Kidney (tissue), 14 donors: Measurements from ENCODE around the gene SLC23A1. TPM values are rescaled to one million over a fixed set of nuclear protein-coding genes. Genes with fewer than 3 reads are reported as not detected.

ENCODE experiments used
- DNase-seq, 5 donors: peaks; one replicate each; pipeline ENCODE4 v3.0.0-alpha.2; 2013 to 2020
- FAIRE-seq: peaks from 2 replicates; lab custom pipeline; 2012; peaks lifted over from hg19 to GRCh38; lab: Jason Lieb, UNC
- H3K27ac ChIP-seq, 2 donors: one replicate each; pipeline ENCODE4 v1.7.0; 2013; ENCODE audit warnings: low read depth in 2 of 2, low read length in 2 of 2, inconsistent platforms in 1 of 2
- H3K27me3 ChIP-seq: one replicate; pipeline ENCODE4 v1.7.1; 2013; ENCODE audit warnings: low read length, inconsistent platforms; ENCODE audit not compliant: control insufficient read depth, insufficient read depth
- H3K36me3 ChIP-seq, 3 donors: one replicate each; pipeline versions ENCODE4 v1.7.0 to v1.7.1; 2013; ENCODE audit warnings: low read length in 3 of 3, control low read depth in 1 of 3, inconsistent platforms in 1 of 3; ENCODE audit not compliant: insufficient read depth in 3 of 3, control insufficient read depth in 2 of 3
- H3K4me1 ChIP-seq, 3 donors: one replicate each; pipeline versions ENCODE4 v1.7.0 to v1.7.1; 2013; ENCODE audit warnings: low read length in 3 of 3, inconsistent platforms in 1 of 3, low read depth in 1 of 3; ENCODE audit not compliant: control insufficient read depth in 2 of 3, insufficient read depth in 2 of 3
- H3K4me3 ChIP-seq, 3 donors: one replicate each; pipeline versions ENCODE4 v1.7.0 to v1.8.1; 2013; ENCODE audit warnings: low read length in 3 of 3, control low read depth in 1 of 3, inconsistent platforms in 1 of 3
- H3K9ac ChIP-seq, 3 donors: one replicate each; pipeline versions ENCODE4 v1.7.0 to v1.7.1; 2013; ENCODE audit warnings: low read length in 3 of 3, control low read depth in 1 of 3, inconsistent platforms in 1 of 3
- H3K9me3 ChIP-seq, 3 donors: one replicate each; pipeline versions ENCODE4 v1.7.0 to v1.7.1; 2013; ENCODE audit warnings: low read length in 3 of 3, control low read depth in 1 of 3, inconsistent platforms in 1 of 3; ENCODE audit not compliant: control insufficient read depth in 2 of 3, insufficient read depth in 1 of 3
- CTCF ChIP-seq: IDR thresholded peaks from 3 replicates; pipeline ENCODE4 v1.5.1; 2012; ENCODE audit warnings: mild to moderate bottlenecking, moderate library complexity, borderline replicate concordance; ENCODE audit not compliant: insufficient read depth; ENCODE audit errors: extremely low read depth
- intact Hi-C: fragments of 100-400 bp; cut with DNase I; formaldehyde crosslinking; loops from one replicate; pipeline ENCODE4 v1.11.1; 2022
- polyA plus RNA-seq: library from polyadenylated mRNA; stranded (reverse); fragments of 350-450 nt; fragmentation: Illumina TruSeq; extraction: RNeasy Lipid Tissue Mini Kit (QIAGEN cat#74804); gene quantifications from one replicate; pipeline ENCODE4 v1.2.3, GENCODE V29; 2014; ENCODE audit warnings: low read depth, low replicate concordance; ENCODE audit not compliant: insufficient read depth
- total RNA-seq: library from RNA; stranded (reverse); fragmentation: NEBNext Ultra II Directional; extraction: Animal tissue kit (Norgen Biotek cat#: 25700); gene quantifications from one replicate; pipeline ENCODE4 v1.2.1, GENCODE V29; 2021
- donor health status: control.
- donor health status: control.
- donor health status: control.
- donor health status: control.
- donor health status: control.
- donor health status: DM: yes; HTN: yes; CAD: no.
- donor health status: Normal renal cell carcinoma (clear cell type).

Gene SLC23A1
- total and polyA plus RNA-seq, 2 donors from 2014 or later: 3.5 to 31.9 TPM

GRCh38 chr5:139341689-139342422 lies 41.2 kb downstream of the SLC23A1 start, which contains the start of gene PAIP2:
PAIP2 (plus strand) TSS chr5:139341854; CDS start chr5:139363785, 21,931 bp downstream.
- DNase-seq (peak; percentile 99), FAIRE-seq (peak; percentile 84)
- peak within 1 kb of the TSS; percentile 90 to 99 (median 97) for H3K4me3 ChIP-seq
- no peaks in the 10 kb centered on the region for H3K36me3 ChIP-seq
- H3K27ac ChIP-seq: peak within 1 kb of the TSS; percentile 98 to 99
- intact Hi-C loops: no loop called here
- TF ChIP-seq CTCF: peak; percentile 75
- H3K4me1 ChIP-seq: peaks cover 0 to 13% (median 7%) of the 10 kb centered on the region in 3 donors
- H3K9me3 ChIP-seq: no peaks in the 10 kb centered on the region
- peak within 1 kb of the TSS; percentile 83 to 99 (median 94) for H3K9ac ChIP-seq
- no peaks in the 10 kb centered on the region for H3K27me3 ChIP-seq

DNA sequence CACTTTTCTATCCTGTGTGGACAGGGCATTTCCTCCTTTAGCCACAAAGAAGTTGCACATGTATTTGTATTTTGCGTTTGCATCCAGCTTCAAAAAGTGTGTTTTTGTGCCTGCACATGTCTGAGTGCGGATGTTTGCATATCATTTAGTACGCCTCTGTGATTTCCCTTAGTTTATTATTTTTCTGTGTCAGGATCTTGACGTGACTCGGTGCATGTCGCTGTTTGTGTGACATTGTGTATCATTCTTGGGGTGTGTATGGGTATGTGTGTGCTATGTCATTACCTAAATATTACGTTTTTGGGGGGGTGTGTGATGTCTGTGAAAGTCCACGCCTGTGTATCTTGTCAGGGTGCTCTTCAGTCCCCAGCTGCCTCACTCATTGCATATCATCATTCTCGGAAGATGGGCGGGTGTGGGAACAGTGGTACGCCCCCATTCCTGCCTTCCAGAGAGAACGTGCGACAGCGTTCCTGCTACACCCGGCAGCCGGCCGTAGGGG lies 41.9 kb downstream of the SLC23A1 start:
- peak overlapping the region in 1 of 2 donors; percentile 98 for H3K27ac ChIP-seq
- FAIRE-seq (no peak), DNase-seq (no peak)
- no peaks in the 10 kb centered on the region for H3K9me3 ChIP-seq
- no peaks in the 10 kb centered on the region for H3K36me3 ChIP-seq
- no peak for TF ChIP-seq CTCF
- peaks cover 0 to 13% (median 7%) of the 10 kb centered on the region in 3 donors for H3K4me1 ChIP-seq
- peak overlapping the region; percentile 72 to 99 (median 80) for H3K4me3 ChIP-seq
- H3K27me3 ChIP-seq: no peaks in the 10 kb centered on the region
- intact Hi-C loops: no loop called here
- peak overlapping the region; percentile 22 to 73 (median 55) for H3K9ac ChIP-seq

DNA sequence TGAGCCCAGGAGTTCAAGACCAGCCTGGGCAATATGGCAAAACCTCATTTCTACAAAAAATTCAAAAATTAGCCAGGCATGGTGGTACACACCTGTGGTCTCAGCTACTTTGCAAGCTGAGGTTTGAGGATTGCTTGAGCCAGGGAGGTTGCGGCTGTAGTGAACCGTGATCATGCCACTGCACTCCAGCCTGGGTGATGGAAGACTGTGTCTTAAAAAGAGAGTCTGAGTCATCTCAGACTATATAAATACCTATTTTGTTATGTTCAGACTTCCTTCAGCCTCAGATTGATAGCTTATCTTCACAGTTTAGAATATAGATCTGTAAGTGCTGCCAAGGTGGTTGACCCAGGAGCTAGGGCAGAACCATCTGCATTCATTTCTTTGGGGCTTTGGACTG lies 43.0 kb downstream of the SLC23A1 start:
- Histone ChIP-seq H3K27me3 (no peaks in the 10 kb centered on the region), H3K4me3 (no peak overlapping the region), H3K4me1 (peaks cover 0 to 13% (median 7%) of the 10 kb centered on the region in 3 donors), H3K27ac (no peak overlapping the region), H3K9me3 (no peaks in the 10 kb centered on the region), H3K9ac (no peak overlapping the region), H3K36me3 (no peaks in the 10 kb centered on the region)
- no peak for TF ChIP-seq CTCF
- intact Hi-C loops: no loop called here
- FAIRE-seq: no peak
- DNase-seq: no peak
